HG03442 (cell line): ENCODE results near the gene BTNL9.
"Not testable (repeated sequence)": the region's sequence is repeated elsewhere in the genome, so short reads cannot be mapped to it uniquely, and the experiment has no call there.

Experiments used
- ATAC-seq: cut with Tn5 transposase; IDR thresholded peaks from one replicate; pipeline ENCODE4 v1.9.1; 2021; ENCODE audit warnings: mild to moderate bottlenecking, moderate library complexity; ENCODE audit not compliant: unreplicated experiment

Gene BTNL9

GRCh38 chr5:181059297-181060230 is 19.5 kb downstream of the BTNL9 start:
- no peak for ATAC-seq

- ATAC-seq, result no peak
Observed at GRCh38 chr5:181060231-181060590, 20.1 kb downstream of the BTNL9 start.

- no peak for ATAC-seq
Observed at GRCh38 chr5:181060924-181061323, 20.9 kb downstream of the BTNL9 start.

- no peak for ATAC-seq
Observed at GRCh38 chr5:181061645-181062044, 21.6 kb downstream of the BTNL9 start.

- no peak for ATAC-seq
Observed at GRCh38 chr5:181062631-181063030, 22.6 kb downstream of the BTNL9 start.

- no peak for ATAC-seq
Observed at GRCh38 chr5:181063514-181063913, 23.4 kb downstream of the BTNL9 start.

GRCh38 chr5:181064987-181065386 is 24.9 kb downstream of the BTNL9 start:
- ATAC-seq, result no peak

- ATAC-seq, result no peak
Observed at GRCh38 chr5:181069767-181070491, 29.9 kb downstream of the BTNL9 start.

- ATAC-seq, result no peak
Observed at GRCh38 chr5:181070523-181070922, 30.5 kb downstream of the BTNL9 start.

GRCh38 chr5:181071257-181071656 is 31.2 kb downstream of the BTNL9 start:
- ATAC-seq, result no peak

GRCh38 chr5:181076920-181077319 is 36.9 kb downstream of the BTNL9 start:
- no peak for ATAC-seq

GRCh38 chr5:181081989-181082388 is 41.9 kb downstream of the BTNL9 start:
- no peak for ATAC-seq

- ATAC-seq, result no peak
Observed at GRCh38 chr5:181084621-181085195, 44.6 kb downstream of the BTNL9 start.

- no peak for ATAC-seq
Observed at GRCh38 chr5:181086026-181086883, 46.2 kb downstream of the BTNL9 start.

GRCh38 chr5:181086884-181087205 is 46.8 kb downstream of the BTNL9 start:
- ATAC-seq, result no peak

GRCh38 chr5:181087309-181087708 is 47.2 kb downstream of the BTNL9 start:
- no peak for ATAC-seq

- no peak for ATAC-seq
Observed at GRCh38 chr5:181088289-181088688, 48.2 kb downstream of the BTNL9 start.

- ATAC-seq, result no peak
Observed at GRCh38 chr5:181092428-181092827, 52.4 kb downstream of the BTNL9 start.

GRCh38 chr5:181095162-181095561 is 55.1 kb downstream of the BTNL9 start:
- not testable (repeated sequence) for ATAC-seq

GRCh38 chr5:181096721-181097382 is 56.8 kb downstream of the BTNL9 start:
- not testable (repeated sequence) for ATAC-seq
